ENCODE data around the gene STRA8.
"Not testable (repeated sequence)": the region's sequence is repeated elsewhere in the genome, so short reads cannot be mapped to it uniquely, and the experiment has no call there.

STRA8 gene

GRCh38 chr7:135205850-135206249, 27.8 kb upstream of the STRA8 start:
- DNase-seq = no peak

DNA sequence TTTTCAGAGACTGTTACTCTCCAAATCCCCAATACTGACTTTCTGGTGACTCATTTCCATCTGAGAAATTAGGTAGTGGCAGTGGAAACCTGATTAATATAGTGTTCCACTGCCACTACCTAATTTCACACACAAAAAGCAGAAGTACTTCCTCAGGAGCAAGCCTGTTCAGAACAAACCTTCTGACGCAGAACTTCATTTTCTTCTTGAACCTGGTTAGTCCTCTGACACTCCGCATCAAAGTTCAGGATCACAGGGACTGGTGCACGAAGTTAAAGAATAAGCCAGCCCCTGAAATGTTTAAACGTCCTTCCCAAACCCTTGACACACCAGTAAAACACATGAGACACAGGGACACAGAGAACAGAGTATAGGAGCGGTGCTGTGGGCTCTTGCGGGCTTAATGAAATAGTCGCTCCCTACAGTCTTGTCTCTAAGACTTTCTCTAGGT, 26.7 kb upstream of the STRA8 start:
- DNase-seq = peak; percentile 60

- DNase-seq = no peak
Observed at GRCh38 chr7:135207406-135208101, 26.1 kb upstream of the STRA8 start.

GRCh38 chr7:135208102-135208793, 25.4 kb upstream of the STRA8 start:
- DNase-seq = no peak

GRCh38 chr7:135209225-135209834, 24.3 kb upstream of the STRA8 start:
- DNase-seq = no peak

GRCh38 chr7:135210888-135211178, 22.8 kb upstream of the STRA8 start:
- peak; percentile 22 for DNase-seq

- peak; percentile 98 for DNase-seq
Observed at GRCh38 chr7:135211179-135211945, 22.3 kb upstream of the STRA8 start, which contains the start of gene WDR91. WDR91 (minus strand) TSS chr7:135211526; CDS start chr7:135211502, 24 bp downstream.

DNA sequence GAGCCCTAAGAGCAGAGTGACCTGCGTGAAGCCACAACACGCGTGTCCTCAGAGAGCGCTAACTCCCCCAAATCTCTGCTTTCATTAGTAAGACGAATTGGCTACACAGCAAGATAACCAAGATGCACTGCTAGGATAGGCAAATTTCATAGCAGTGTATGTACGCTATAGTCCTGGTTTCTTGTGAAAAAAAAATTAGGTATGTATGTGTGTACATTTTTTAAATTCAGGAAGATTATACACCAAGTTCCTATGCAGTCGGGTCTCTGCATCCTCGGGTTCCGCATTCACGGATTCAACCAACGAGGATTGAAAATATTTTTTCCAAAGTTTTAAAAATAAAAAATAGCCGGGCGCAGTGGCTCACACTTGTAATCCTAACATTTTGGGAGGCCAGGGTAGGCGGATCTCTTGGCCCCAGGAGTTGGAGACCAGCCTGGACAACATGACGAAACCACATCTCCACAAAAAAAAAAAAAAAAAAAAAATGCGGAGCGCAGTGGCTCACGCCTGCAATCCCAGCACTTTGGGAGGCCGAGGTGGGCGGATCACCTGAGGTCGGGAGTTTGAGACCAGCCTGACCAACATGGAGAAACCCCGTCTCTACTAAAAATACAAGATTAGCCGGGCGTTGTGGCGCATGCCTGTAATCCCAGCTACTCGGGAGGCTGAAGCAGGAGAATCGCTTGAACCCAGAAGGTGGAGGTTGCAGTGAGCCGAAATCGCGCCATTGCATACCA, 21.5 kb upstream of the STRA8 start:
- not testable (repeated sequence) for DNase-seq

DNA sequence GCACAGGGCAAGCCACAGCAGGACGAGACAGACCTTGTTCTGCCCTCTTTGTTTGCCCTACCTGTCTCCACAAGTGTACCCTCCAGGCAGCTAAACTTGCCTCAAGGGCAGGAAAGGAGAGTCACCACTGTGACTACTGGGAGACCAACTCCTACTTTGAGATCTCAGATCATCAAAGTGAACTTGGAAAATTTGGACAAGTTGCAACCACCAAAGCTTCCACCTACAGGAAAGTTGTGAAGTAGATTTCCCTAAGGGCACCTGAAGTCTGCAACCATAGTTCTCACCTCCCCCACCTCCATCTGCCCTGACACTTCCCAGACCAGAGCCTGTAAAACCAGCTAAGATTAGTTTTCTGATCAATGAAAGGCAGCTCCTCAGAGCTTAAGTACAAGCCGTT, 19.8 kb upstream of the STRA8 start:
- DNase-seq = no peak

GRCh38 chr7:135215180-135215579, 18.5 kb upstream of the STRA8 start:
- DNase-seq = no peak

- no peak for DNase-seq
Observed at GRCh38 chr7:135215698-135216097, 17.9 kb upstream of the STRA8 start.

DNA sequence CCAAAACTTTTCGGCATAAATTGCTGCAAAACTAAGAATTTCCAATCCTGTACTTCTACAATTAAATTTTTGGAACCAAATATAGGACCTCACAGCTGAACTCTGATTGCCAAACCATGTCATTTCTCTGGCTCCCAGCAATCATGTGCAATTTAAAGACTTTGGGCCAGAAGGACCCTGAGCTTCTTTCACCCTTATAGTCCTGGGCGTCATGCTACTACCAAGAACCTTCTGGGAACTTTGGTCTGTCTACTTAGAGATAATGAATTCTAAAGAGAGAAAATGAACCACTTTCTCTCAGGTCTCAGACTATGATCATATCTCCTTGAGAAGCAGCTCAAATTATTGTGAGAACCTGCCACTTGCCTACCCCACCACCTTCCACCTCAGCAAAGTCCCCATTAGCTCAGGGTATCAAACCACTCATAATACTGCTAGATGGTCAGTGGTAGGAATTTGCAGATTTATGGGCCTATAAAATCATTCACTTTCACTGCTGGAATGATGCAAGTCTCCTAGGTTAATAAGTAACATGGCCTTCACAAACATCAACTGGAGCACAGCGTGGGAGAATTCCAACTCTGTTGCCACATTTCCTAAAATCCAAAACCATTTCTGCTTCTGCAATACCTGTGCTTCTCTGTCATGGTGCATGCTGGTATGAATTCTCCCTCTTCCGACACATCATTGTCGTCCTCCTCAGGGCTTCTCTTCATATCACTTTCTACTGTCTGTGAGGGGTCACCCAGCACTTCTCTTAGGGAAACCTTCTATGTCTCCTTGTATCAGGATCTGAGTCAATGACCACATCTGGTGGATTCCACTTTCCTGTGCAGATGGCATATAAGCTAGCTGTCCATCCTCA, 15.8 kb upstream of the STRA8 start:
- no peak for DNase-seq

GRCh38 chr7:135224027-135224426, 9.6 kb upstream of the STRA8 start:
- DNase-seq = no peak

GRCh38 chr7:135231686-135232085, 2.0 kb upstream of the STRA8 start:
- no peak for DNase-seq

DNA sequence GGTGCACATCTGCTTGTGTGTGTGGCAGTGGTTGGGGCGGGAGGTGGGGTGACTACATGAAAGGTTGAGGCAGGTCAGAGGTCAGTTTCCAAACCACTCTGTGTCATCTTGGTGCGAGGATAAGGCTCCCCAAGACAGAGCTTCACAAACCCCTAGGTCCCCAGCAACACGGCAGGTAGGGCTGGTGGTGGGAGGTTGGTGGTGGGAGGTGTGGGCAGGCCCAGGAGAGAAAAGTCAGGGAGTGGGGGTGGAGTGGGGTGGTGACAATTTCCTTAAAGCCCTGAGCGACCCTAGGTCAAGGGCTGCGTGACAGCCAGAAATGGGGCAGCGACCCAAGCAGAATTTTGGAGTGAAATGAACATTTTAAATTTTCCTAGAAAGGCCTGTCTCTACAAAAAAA, 1.6 kb upstream of the STRA8 start:
- DNase-seq = no peak

DNA sequence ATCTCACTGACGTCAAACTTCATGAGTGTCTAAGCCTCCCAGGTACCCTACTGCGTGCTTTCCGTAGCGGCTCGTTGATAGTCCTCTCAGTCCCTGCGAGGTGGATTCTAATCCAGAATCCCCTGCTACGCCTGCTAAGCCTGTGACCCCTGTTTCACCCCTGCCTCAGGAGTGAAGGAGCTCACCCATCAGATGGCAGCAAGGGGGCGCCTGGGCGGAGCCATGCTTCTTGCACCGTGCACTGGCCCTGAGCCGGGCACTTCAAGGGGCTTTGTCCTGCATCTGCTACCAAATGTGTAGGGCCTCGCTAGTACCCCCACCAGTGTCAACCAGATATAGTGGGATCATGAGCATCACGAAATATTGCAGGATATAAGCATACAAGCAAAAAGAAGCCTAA, 918 bp upstream of the STRA8 start:
- DNase-seq = peak; percentile 15

- DNase-seq = not testable (repeated sequence)
Observed at GRCh38 chr7:135234095-135234494, 457 bp downstream of the STRA8 start.

GRCh38 chr7:135234727-135235126, 1.1 kb downstream of the STRA8 start:
- DNase-seq = no peak

GRCh38 chr7:135235841-135236240, 2.2 kb downstream of the STRA8 start:
- DNase-seq = no peak

- no peak for DNase-seq
Observed at GRCh38 chr7:135236727-135237126, 3.1 kb downstream of the STRA8 start.

DNA sequence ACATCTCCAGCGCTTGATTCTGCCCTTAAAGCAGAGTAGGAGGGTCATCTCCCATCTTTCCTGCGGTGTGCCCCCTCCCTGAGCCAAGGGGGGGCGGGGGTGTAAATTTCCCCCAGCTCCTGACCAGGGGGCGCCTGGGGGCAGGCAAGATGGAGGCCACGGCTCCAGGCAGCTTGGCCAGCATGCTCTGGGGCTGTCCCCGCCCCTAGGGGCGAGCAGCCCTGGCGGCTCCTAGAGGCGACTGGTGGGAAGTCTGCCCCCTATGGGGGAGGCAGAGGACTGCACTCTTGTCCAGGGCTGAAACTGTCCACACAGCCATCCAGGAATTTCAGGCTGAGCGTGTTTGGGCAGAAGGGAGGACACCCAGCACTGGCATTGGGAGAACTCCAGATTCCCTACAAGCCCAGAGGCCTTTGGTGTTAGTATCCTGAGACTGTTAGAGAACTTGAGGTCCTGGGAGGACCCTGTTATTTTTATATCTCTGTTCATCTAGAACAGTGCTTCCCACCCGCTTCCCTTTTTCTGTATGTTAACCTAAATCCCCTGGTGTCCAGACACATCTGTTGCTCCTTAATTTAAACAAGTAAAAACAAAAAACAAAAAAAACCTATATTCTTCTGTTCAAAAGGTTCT, 4.6 kb downstream of the STRA8 start:
- DNase-seq = peak; percentile 30

All from activated CD4-positive, alpha-beta T cell treated with anti-CD3 and anti-CD28 coated beads, Interleukin-2, Interleukin-6, amounts not matched to agents 100 ng/mL and 50 ng/mL, durations not matched to agents 16 hours and 8 hours (primary cell).